Measurements from ENCODE around the gene RBP3. TPM values are rescaled to one million over a fixed set of nuclear protein-coding genes. Genes with fewer than 3 reads are reported as not detected.

The RBP3 gene
- total RNA-seq, 1 experiment from 2014 or later, result not detected

DNA sequence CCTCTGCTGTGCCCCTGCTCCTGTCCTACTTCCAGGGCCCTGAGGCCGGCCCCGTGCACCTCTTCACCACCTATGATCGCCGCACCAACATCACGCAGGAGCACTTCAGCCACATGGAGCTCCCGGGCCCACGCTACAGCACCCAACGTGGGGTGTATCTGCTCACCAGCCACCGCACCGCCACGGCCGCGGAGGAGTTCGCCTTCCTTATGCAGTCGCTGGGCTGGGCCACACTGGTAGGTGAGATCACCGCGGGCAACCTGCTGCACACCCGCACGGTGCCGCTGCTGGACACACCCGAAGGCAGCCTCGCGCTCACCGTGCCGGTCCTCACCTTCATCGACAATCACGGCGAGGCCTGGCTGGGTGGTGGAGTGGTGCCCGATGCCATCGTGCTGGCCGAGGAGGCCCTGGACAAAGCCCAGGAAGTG lies 1.8 kb downstream of the RBP3 start:
- H3K36me3 Mint-ChIP-seq (ENCODE audit: insufficient read depth, unreplicated experiment), result no peaks in the 10 kb centered on the region
- Histone ChIP-seq H3K4me3 (ENCODE audit: low read depth, low read length) (no peak overlapping the region), H3K9me3 (no peaks in the 10 kb centered on the region), H3K4me1 (no peaks in the 10 kb centered on the region; the same call in 1 of the 2 replicates), H3K36me3 (ENCODE audit: control insufficient read depth, insufficient read depth, low read length) (no peaks in the 10 kb centered on the region), H3K27me3 (replicated peaks; ENCODE audit: control insufficient read depth, insufficient read depth, low read length) (no peaks in the 10 kb centered on the region)
- TF ChIP-seq, protein P1, sequence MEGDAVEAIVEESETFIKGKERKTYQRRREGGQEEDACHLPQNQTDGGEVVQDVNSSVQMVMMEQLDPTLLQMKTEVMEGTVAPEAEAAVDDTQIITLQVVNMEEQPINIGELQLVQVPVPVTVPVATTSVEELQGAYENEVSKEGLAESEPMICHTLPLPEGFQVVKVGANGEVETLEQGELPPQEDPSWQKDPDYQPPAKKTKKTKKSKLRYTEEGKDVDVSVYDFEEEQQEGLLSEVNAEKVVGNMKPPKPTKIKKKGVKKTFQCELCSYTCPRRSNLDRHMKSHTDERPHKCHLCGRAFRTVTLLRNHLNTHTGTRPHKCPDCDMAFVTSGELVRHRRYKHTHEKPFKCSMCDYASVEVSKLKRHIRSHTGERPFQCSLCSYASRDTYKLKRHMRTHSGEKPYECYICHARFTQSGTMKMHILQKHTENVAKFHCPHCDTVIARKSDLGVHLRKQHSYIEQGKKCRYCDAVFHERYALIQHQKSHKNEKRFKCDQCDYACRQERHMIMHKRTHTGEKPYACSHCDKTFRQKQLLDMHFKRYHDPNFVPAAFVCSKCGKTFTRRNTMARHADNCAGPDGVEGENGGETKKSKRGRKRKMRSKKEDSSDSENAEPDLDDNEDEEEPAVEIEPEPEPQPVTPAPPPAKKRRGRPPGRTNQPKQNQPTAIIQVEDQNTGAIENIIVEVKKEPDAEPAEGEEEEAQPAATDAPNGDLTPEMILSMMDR (IDR thresholded peaks at IDR 0.05; ENCODE audit: insufficient read depth in 1 of 2, low read depth in 1 of 2, low read length in 1 of 2, severe bottlenecking in 1 of 2, unreplicated experiment in 1 of 2), result no peak
- H3K4me3 Mint-ChIP-seq (ENCODE audit: unreplicated experiment), result no peak overlapping the region
- no peaks in the 10 kb centered on the region for H3K9me3 Mint-ChIP-seq (ENCODE audit: unreplicated experiment)
- BruUV-seq (replicated peaks), result no TSS peak
- H3K27ac Mint-ChIP-seq (ENCODE audit: unreplicated experiment), result no peak overlapping the region
- DNase-seq, result peak in 1 of 2 experiments; percentile 33
- intact Hi-C loops (cut with micrococcal nuclease; ENCODE audit: unreplicated experiment), result no loop called here
- no peaks in the 10 kb centered on the region for H3K27me3 Mint-ChIP-seq (ENCODE audit: insufficient read depth, unreplicated experiment)
- POLR2A ChIA-PET, result no interaction called here
- H3K4me1 Mint-ChIP-seq (ENCODE audit: low read depth, unreplicated experiment), result no peaks in the 10 kb centered on the region
- CTCF ChIA-PET, result no interaction called here

DNA sequence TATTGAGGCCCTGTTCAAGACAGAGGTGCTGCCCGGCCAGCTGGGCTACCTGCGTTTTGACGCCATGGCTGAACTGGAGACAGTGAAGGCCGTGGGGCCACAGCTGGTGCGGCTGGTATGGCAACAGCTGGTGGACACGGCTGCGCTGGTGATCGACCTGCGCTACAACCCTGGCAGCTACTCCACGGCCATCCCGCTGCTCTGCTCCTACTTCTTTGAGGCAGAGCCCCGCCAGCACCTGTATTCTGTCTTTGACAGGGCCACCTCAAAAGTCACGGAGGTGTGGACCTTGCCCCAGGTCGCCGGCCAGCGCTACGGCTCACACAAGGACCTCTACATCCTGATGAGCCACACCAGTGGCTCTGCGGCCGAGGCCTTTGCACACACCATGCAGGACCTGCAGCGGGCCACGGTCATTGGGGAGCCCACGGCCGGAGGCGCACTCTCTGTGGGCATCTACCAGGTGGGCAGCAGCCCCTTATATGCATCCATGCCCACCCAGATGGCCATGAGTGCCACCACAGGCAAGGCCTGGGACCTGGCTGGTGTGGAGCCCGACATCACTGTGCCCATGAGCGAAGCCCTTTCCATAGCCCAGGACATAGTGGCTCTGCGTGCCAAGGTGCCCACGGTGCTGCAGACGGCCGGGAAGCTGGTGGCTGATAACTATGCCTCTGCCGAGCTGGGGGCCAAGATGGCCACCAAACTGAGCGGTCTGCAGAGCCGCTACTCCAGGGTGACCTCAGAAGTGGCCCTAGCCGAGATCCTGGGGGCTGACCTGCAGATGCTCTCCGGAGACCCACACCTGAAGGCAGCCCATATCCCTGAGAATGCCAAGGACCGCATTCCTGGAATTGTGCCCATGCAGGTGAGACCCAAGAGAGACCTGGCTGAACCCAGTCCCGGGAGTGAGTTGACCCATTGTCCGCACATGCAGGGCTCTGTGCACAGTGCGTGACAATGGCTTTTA lies 2.8 kb downstream of the RBP3 start:
- no peak overlapping the region for H3K4me3 ChIP-seq (ENCODE audit: low read depth, low read length)
- no peaks in the 10 kb centered on the region for H3K36me3 Mint-ChIP-seq (ENCODE audit: insufficient read depth, unreplicated experiment)
- no peaks in the 10 kb centered on the region for H3K4me1 Mint-ChIP-seq (ENCODE audit: low read depth, unreplicated experiment)
- no peak overlapping the region for H3K27ac Mint-ChIP-seq (ENCODE audit: unreplicated experiment)
- no peaks in the 10 kb centered on the region for H3K27me3 ChIP-seq (replicated peaks; ENCODE audit: control insufficient read depth, insufficient read depth, low read length)
- TF ChIP-seq, protein P1 (IDR thresholded peaks at IDR 0.05; ENCODE audit: insufficient read depth in 1 of 2, low read depth in 1 of 2, low read length in 1 of 2, severe bottlenecking in 1 of 2, unreplicated experiment in 1 of 2), result no peak
- ChIA-PET CTCF (interaction anchor here (1.1 kb wide), 1 partner anchor 27 kb away, joined by 3 read pairs; no protein-coding TSS in a partner anchor), POLR2A (no interaction called here)
- H3K36me3 ChIP-seq (ENCODE audit: control insufficient read depth, insufficient read depth, low read length), result no peaks in the 10 kb centered on the region
- no peak overlapping the region for H3K4me3 Mint-ChIP-seq (ENCODE audit: unreplicated experiment)
- H3K9me3 ChIP-seq, result no peaks in the 10 kb centered on the region
- peak in 1 of 2 experiments; percentile 31 for DNase-seq
- no peaks in the 10 kb centered on the region for H3K9me3 Mint-ChIP-seq (ENCODE audit: unreplicated experiment)
- H3K27me3 Mint-ChIP-seq (ENCODE audit: insufficient read depth, unreplicated experiment), result no peaks in the 10 kb centered on the region
- BruUV-seq (replicated peaks), result no TSS peak
- H3K4me1 ChIP-seq, result no peaks in the 10 kb centered on the region; the same call in 1 of the 2 replicates
- intact Hi-C loops (cut with micrococcal nuclease; ENCODE audit: unreplicated experiment), result no loop called here

DNA sequence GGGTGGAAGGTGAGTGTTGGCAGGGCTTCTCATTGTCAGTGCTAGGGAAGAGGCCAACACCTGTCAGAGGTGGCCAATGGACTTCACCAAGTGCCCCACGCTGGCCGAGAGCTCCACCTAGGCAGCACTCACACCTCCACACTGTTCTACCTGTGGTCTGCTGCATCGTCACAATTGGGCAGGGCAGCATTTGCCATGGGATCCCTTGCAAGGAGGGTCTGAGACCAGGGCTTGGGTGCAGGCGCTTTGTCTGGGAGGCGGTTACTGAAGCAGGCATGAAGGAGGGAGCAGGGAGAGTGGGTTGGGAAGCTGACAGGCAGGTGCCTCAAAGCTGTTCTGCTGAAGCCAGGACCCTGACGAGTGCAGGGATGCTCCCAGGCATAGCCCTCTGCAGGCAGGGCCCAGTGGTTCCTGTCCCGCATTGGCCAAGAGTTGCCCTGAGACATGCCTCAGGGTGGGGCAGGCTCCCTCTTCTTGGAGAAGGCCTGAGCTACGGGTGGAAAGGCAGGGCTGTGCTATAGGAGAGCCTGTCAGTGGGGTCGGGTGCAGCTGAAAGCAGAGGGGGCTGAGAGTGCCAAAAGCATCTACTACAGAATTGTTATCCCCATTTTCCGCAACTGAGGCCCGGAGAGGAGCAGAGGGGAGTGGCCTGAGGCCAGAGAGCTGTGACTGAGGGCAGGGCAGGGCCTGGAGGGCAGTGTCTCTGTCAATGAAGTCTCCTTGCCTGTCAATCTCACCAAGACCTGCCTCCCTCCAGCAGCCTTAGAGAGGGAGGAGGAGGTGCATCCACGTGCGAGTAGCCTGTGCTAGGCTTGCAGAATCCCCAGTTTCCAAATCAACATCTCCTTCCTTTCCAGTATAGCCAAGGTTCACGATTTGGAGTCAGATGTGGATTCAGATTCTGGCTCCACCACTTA lies 4.0 kb downstream of the RBP3 start:
- Mint-ChIP-seq H3K27ac (ENCODE audit: unreplicated experiment) (no peak overlapping the region), H3K4me1 (ENCODE audit: low read depth, unreplicated experiment) (no peaks in the 10 kb centered on the region), H3K36me3 (ENCODE audit: insufficient read depth, unreplicated experiment) (no peaks in the 10 kb centered on the region), H3K4me3 (ENCODE audit: unreplicated experiment) (no peak overlapping the region), H3K9me3 (ENCODE audit: unreplicated experiment) (no peaks in the 10 kb centered on the region), H3K27me3 (ENCODE audit: insufficient read depth, unreplicated experiment) (no peaks in the 10 kb centered on the region)
- intact Hi-C loops (cut with micrococcal nuclease; ENCODE audit: unreplicated experiment), result no loop called here
- H3K4me1 ChIP-seq, result no peaks in the 10 kb centered on the region
- ChIA-PET POLR2A (no interaction called here), CTCF (interaction anchor here (1.1 to 1.4 kb wide), 2 partner anchors 10 to 26 kb away, joined by 3 read pairs; no protein-coding TSS in a partner anchor)
- BruUV-seq (replicated peaks), result no TSS peak
- peak in 1 of 2 experiments; percentile 38 for DNase-seq
- no peaks in the 10 kb centered on the region for H3K27me3 ChIP-seq (replicated peaks; ENCODE audit: control insufficient read depth, insufficient read depth, low read length)
- H3K36me3 ChIP-seq (ENCODE audit: control insufficient read depth, insufficient read depth, low read length), result no peaks in the 10 kb centered on the region
- no peak overlapping the region for H3K4me3 ChIP-seq (ENCODE audit: low read depth, low read length)
- no peaks in the 10 kb centered on the region for H3K9me3 ChIP-seq
- TF ChIP-seq, protein P1 (IDR thresholded peaks at IDR 0.05; ENCODE audit: insufficient read depth in 1 of 2, low read depth in 1 of 2, low read length in 1 of 2, severe bottlenecking in 1 of 2, unreplicated experiment in 1 of 2), result no peak

All from Caco-2 (cell line).